GM06990 (cell line): Measurements from ENCODE around the gene IFFO2.

ENCODE experiments used
- DNase-seq: peaks from one replicate; pipeline ENCODE4 v3.0.0-alpha.2; 2011; ENCODE audit not compliant: insufficient read length; ENCODE audit errors: extremely low read depth
- H3K27me3 ChIP-seq: replicated peaks from 2 replicates; pipeline ENCODE4 v1.6.0; 2011; ENCODE audit warnings: low read length; ENCODE audit not compliant: control insufficient read depth, insufficient read depth
- H3K36me3 ChIP-seq: 2 replicates; pipeline ENCODE4 v1.5.1; 2011; ENCODE audit warnings: low read length; ENCODE audit not compliant: control insufficient read depth, insufficient read depth
- H3K4me3 ChIP-seq: replicated peaks from 2 replicates; pipeline ENCODE4 v1.5.1; 2011; ENCODE audit warnings: low read depth, mild to moderate bottlenecking, control low read depth, low read length
- TF ChIP-seq, protein P1 (sequence below): IDR thresholded peaks from 2 replicates; pipeline ENCODE4 v1.5.1; 2011; ENCODE audit warnings: low read length, control low read depth, mild to moderate bottlenecking, inconsistent platforms; ENCODE audit not compliant: insufficient read depth, poor library complexity, severe bottlenecking

IFFO2 gene

DNA sequence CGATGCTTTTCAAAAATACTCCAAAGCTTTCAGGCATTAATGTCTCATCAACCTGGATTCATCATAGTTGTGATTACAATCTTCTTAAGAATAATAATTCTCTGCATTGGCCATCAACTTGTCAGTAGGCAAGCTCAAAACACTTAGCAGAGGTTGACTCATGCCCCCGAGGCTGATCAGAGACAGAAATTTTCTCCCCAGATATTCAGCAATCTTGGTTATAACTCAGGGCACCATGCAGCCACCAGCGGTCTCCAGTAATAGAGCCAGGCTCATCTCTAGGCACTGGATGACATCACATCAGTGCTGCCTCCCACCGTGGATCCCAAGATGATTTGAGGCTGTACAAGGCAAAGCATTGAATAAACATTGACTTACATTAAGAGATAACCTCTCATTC, 14.3 kb upstream of the IFFO2 start:
- H3K27me3 ChIP-seq, result no peaks in the 10 kb centered on the region; the same call in 1 of the 2 replicates
- DNase-seq, result no peak
- H3K36me3 ChIP-seq, result no peaks in the 10 kb centered on the region
- TF ChIP-seq, protein P1, sequence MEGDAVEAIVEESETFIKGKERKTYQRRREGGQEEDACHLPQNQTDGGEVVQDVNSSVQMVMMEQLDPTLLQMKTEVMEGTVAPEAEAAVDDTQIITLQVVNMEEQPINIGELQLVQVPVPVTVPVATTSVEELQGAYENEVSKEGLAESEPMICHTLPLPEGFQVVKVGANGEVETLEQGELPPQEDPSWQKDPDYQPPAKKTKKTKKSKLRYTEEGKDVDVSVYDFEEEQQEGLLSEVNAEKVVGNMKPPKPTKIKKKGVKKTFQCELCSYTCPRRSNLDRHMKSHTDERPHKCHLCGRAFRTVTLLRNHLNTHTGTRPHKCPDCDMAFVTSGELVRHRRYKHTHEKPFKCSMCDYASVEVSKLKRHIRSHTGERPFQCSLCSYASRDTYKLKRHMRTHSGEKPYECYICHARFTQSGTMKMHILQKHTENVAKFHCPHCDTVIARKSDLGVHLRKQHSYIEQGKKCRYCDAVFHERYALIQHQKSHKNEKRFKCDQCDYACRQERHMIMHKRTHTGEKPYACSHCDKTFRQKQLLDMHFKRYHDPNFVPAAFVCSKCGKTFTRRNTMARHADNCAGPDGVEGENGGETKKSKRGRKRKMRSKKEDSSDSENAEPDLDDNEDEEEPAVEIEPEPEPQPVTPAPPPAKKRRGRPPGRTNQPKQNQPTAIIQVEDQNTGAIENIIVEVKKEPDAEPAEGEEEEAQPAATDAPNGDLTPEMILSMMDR, result no peak
- no peak overlapping the region for H3K4me3 ChIP-seq

DNA sequence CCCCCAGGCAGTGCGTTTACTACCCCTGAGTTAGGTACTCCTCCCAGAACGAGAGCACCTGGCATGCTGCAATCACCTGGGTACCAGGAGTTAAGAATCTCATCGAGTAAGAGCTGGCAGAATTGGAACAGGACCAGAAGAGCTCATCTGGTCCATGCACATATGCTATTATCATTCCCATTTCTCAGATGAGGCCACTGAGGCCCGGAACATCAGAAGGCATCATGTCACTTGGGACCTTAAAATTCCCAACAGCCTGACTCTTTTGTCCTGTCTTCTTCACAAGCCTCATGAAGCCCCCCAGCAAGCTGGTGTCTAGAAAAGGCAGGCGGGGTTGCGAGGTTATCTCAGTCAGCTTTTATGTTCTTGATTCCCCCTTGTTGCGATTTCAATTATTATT, 13.9 kb upstream of the IFFO2 start:
- no peak overlapping the region for H3K4me3 ChIP-seq
- no peak for DNase-seq
- no peaks in the 10 kb centered on the region; the same call in 1 of the 2 replicates for H3K27me3 ChIP-seq
- H3K36me3 ChIP-seq, result no peaks in the 10 kb centered on the region
- TF ChIP-seq, protein P1, result no peak

GRCh38 chr1:18967066-18967690, 10.7 kb upstream of the IFFO2 start:
- DNase-seq, result no peak
- Histone ChIP-seq H3K4me3 (no peak overlapping the region), H3K36me3 (no peaks in the 10 kb centered on the region), H3K27me3 (no peaks in the 10 kb centered on the region)
- TF ChIP-seq, protein P1, result no peak

- DNase-seq, result no peak
- Histone ChIP-seq H3K4me3 (no peak overlapping the region), H3K36me3 (no peaks in the 10 kb centered on the region), H3K27me3 (no peaks in the 10 kb centered on the region)
- TF ChIP-seq, protein P1, result no peak
Measured at GRCh38 chr1:18965206-18966173, 9.0 kb upstream of the IFFO2 start.

GRCh38 chr1:18963968-18964367, 7.5 kb upstream of the IFFO2 start:
- TF ChIP-seq, protein P1, result no peak
- H3K27me3 ChIP-seq, result no peaks in the 10 kb centered on the region; the same call in 1 of the 2 replicates
- no peaks in the 10 kb centered on the region for H3K36me3 ChIP-seq
- DNase-seq, result no peak
- no peak overlapping the region for H3K4me3 ChIP-seq
